AG04449 (cell line): ENCODE data around the gene DPP3.

Experiments used
- CTCF ChIA-PET: fragments of 350-600 bp; formaldehyde crosslinking; extraction: SDS; loops from one replicate; lab custom pipeline; 2021; ENCODE audit warnings: antibody characterized with exemption; lab: Yijun Ruan, JAX
- POLR2A ChIA-PET: fragments of 400-600, 350-600 bp; formaldehyde crosslinking; extraction: SDS; loops from one replicate; lab custom pipeline; 2020; ENCODE audit warnings: antibody characterized with exemption, inconsistent platforms; lab: Yijun Ruan, JAX
- DNase-seq: peaks from one replicate; pipeline ENCODE4 v3.0.0-alpha.2; 2010; ENCODE audit warnings: low read depth, low spot score
- H3K4me3 ChIP-seq: 2 replicates; pipeline ENCODE4 v1.5.1; 2011; ENCODE audit warnings: low read depth, mild to moderate bottlenecking, control low read depth, low read length
- TF ChIP-seq, protein P1 (sequence below): IDR thresholded peaks from one replicate; pipeline ENCODE4 v1.5.1; 2011; ENCODE audit warnings: mild to moderate bottlenecking, moderate library complexity, low read length, control low read depth, inconsistent platforms; ENCODE audit not compliant: insufficient read depth; ENCODE audit errors: missing control alignments

DPP3 gene

DNA sequence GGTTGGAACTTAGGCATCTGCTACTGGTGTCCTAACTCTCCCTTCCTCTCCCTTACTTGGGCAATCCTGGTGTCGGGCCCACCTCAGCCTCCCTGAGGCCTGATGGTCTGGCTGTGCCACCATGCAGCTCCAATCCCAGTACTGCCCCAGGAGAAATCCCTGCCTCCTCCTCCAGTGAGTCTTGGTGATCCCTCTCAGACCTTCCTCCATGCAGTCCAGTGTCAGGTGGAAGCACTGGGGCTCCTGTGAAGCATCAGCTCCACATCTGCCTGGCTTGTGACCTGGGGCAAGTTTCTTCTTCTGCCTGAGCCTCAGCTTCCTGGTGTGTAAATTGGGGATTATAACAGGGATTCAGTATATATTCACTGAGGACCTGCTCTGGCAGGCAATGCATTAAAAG, 15.3 kb upstream of the DPP3 start:
- POLR2A ChIA-PET = no interaction called here
- DNase-seq = no peak
- CTCF ChIA-PET = interaction anchor here (0.7 to 2.3 kb wide), 5 partner anchors 9 to 213 kb away, joined by 3 to 8 read pairs (median 3); partner anchors contain the start of genes MRPL11 and RBM4B
- no peak overlapping the region for H3K4me3 ChIP-seq
- TF ChIP-seq, protein P1, sequence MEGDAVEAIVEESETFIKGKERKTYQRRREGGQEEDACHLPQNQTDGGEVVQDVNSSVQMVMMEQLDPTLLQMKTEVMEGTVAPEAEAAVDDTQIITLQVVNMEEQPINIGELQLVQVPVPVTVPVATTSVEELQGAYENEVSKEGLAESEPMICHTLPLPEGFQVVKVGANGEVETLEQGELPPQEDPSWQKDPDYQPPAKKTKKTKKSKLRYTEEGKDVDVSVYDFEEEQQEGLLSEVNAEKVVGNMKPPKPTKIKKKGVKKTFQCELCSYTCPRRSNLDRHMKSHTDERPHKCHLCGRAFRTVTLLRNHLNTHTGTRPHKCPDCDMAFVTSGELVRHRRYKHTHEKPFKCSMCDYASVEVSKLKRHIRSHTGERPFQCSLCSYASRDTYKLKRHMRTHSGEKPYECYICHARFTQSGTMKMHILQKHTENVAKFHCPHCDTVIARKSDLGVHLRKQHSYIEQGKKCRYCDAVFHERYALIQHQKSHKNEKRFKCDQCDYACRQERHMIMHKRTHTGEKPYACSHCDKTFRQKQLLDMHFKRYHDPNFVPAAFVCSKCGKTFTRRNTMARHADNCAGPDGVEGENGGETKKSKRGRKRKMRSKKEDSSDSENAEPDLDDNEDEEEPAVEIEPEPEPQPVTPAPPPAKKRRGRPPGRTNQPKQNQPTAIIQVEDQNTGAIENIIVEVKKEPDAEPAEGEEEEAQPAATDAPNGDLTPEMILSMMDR = no peak

DNA sequence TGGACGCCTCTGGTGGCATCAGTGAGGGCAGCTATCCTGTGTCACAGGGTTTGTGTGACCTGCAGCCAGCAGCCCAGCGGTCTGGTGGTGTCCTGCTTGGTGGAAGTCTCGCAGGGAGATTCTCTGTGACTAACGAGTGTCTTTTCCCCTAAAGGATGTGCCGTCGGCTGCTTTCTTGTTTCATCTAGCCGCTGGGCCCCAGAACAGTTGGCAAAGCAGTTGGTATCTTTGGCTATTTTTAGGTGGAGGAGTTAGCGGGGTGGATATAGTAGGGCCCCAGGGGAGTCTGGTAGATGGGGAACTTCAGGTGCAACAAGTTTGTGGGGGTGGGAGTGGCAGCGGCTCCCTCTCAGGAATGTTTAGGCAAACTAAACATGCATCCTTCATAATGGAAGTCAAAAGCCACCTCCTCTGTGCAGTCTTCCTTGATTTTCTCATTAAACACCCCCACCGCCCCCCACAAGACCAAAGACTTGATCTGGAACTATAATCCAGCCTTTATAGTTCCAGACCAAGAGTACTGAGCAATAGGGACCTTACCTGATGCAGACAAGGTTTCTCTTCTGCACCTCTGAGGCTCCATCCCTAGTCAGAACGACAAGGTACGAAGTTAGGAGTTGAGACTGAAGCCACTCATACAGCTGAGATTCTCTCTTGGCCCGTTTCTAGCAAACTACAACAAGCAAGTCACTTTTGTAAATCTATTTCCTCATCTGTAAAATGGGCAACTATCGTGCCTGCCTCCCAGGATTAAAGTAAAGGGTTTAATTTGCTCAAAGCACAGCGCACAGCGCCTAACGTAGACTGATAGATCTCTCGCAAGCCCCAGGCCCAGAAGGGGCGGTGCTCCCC, 14.6 kb upstream of the DPP3 start:
- no peak for DNase-seq
- H3K4me3 ChIP-seq = peak overlapping the region; percentile 69
- CTCF ChIA-PET = interaction anchor here (0.7 to 2.7 kb wide), 8 partner anchors 10 to 213 kb away, joined by 3 to 10 read pairs (median 4); partner anchors contain the start of genes MRPL11 and RBM4B
- TF ChIP-seq, protein P1 = no peak
- POLR2A ChIA-PET = interaction anchor here (1.0 to 1.5 kb wide), 2 partner anchors 15 to 212 kb away, joined by 3 to 9 read pairs; partner anchors contain the start of genes DPP3 and RBM4B

DNA sequence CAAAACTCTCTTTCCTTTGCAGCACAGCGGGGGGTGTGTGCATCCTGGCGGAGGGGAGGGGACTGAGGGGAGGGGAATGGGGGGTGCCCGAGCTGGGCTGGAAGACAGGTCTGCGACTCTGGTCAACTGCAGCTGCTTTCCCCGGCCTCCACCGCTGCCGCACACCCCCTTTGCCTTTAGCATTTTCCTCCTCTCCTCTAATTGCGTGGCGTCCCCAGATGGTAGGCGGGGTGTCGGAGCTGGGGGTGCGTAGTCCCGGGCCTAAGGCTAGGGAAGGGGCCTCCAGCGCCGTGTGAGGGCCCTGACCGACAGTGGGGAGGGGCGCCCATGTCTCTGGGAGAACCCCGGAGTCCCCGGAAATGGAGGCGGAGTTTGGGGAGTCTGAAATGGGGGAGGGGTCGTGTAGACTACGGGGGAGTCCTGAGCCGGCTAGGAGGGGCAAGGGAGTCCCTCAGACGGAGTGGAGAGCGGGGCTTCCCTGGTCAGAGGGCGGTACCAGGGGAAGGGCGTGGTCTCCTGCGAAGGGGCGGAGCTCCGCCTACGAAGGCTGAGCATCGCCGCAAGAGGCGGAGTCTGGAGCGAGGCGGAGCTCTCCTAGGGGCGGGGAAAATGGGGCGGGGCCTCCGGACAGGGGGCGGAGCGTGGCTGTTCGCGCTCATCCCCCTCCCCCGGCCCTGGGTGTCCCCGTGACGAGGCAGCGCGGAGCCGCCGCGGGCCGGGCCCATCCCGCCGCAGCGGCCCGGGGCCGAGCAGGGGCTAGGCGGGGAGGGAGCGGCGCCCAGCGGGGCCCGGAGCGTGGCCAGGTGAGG, 13.8 kb upstream of the DPP3 start, which contains the start of gene PELI3:
PELI3 (plus strand) TSS at position 681 of the 809 bp plus-strand sequence. CDS start 1,224 bp downstream, outside the sequence.
- peak; percentile 41 for DNase-seq
- POLR2A ChIA-PET = interaction anchor here (0.6 to 1.6 kb wide), 6 partner anchors 14 to 211 kb away, joined by 3 to 9 read pairs (median 3); partner anchors contain the start of genes DPP3, MRPL11 and RBM4B
- peak within 1 kb of the TSS; percentile 69 for H3K4me3 ChIP-seq
- TF ChIP-seq, protein P1 = no peak
- CTCF ChIA-PET = interaction anchor here (1.0 to 6.0 kb wide), 8 partner anchors 12 to 212 kb away, joined by 3 to 66 read pairs (median 6); partner anchors contain the start of genes DPP3, MRPL11 and RBM4B

DNA sequence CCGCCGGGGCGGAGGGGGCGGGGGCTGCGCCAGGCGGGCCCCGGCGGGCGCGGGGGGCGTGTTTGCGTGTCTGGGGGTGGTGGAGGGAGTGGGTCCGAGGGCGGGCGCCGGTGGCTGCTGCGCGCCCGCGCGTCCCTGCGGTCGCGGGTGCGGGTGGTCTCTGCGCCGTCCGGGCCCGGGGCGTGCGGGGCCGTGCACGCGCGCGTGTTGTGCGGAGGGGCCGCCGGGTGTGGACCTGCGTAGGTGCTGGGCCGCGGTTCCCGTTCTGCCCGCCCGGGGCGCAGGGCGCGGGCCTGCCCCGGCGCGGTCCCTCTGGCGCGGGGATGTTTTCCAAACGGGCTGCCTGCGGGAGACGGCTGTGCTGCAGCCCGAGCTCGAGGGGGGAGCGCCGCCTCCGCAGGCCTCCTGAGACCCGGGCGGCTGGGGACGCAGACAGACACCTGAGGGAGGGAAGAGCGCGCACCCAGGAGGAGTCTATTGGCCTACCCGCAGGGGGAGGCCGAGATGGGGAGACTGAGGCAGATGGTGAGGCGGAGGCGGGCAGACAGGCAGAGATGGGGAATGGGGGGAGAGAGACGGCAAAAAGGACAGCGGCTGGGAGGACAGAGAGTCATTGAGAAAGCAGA, 13.1 kb upstream of the DPP3 start:
- no peak for DNase-seq
- ChIA-PET CTCF (interaction anchor here (1.0 to 6.0 kb wide), 8 partner anchors 11 to 211 kb away, joined by 3 to 66 read pairs (median 6); partner anchors contain the start of genes DPP3, MRPL11 and RBM4B), POLR2A (interaction anchor here (0.6 to 1.6 kb wide), 3 partner anchors 13 to 39 kb away, joined by 3 to 9 read pairs (median 9); partner anchors contain the start of genes DPP3 and MRPL11)
- peak overlapping the region; percentile 69 for H3K4me3 ChIP-seq
- TF ChIP-seq, protein P1 = peak; percentile 34

DNA sequence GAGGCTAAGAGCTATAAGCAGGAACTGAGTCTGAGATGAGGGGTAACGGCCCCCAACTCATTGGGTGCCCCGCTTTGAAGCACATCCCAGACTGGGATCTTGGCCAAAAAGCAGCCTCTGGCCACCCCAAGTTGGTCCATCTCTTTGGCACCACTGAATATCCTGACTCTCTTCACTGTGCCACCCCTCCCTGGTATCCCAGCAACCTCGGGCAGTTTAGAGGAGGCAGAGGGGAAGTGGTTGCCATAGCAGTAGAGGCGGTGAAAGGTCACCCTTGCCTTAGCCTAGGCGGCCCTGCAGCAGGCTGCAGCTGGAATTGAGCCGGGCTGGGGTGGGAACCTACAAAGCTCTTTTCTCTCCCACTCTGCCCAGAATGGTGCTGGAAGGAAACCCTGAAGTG, 12.5 kb upstream of the DPP3 start:
- ChIA-PET POLR2A (interaction anchor here (1.6 kb wide), 1 partner anchor 29 kb away, joined by 9 read pairs; the partner anchor contains the start of gene MRPL11), CTCF (interaction anchor here (1.1 to 6.0 kb wide), 5 partner anchors 11 to 211 kb away, joined by 3 to 66 read pairs (median 8); partner anchors contain the start of genes DPP3, MRPL11 and RBM4B)
- TF ChIP-seq, protein P1 = no peak
- H3K4me3 ChIP-seq = peak overlapping the region; percentile 69
- DNase-seq = no peak
